GM23338 (cell line): ENCODE results near the gene BMAL1. TPM values are rescaled to one million over a fixed set of nuclear protein-coding genes. Genes with fewer than 3 reads are reported as not detected.

Experiments used
- ATAC-seq: fragments of 200-7000 bp; cut with Tn5 transposase; 3 replicates; pipeline ENCODE4 v1.9.1; 2020
- DNase-seq: peaks from one replicate; pipeline ENCODE4 v3.0.0-alpha.2; 2015; ENCODE audit warnings: low spot score
- H2AFZ ChIP-seq: fragments of 200-600 bp; sonication (generic); 2 replicates; pipeline ENCODE4 v1.8.0; 2016; ENCODE audit warnings: antibody characterized with exemption, mild to moderate bottlenecking, moderate library complexity
- H3F3A ChIP-seq: fragments of 200-600 bp; sonication (generic); replicated peaks from 2 replicates; pipeline ENCODE4 v1.8.0; 2017; ENCODE audit warnings: antibody characterized with exemption, mixed run types, low read depth
- H3K27ac ChIP-seq: fragments of 200-600 bp; sonication (generic); 2 replicates; pipeline ENCODE4 v1.6.1; 2016; ENCODE audit warnings: low read depth
- H3K27me3 ChIP-seq: fragments of 200-600 bp; sonication (generic); 2 replicates; pipeline ENCODE4 v1.8.0; 2016; ENCODE audit warnings: mild to moderate bottlenecking, mixed run types, moderate library complexity; ENCODE audit not compliant: insufficient read depth
- H3K36me3 ChIP-seq: fragments of 200-600 bp; sonication (generic); 2 replicates; pipeline ENCODE4 v1.8.0; 2016; ENCODE audit warnings: mild to moderate bottlenecking; ENCODE audit not compliant: insufficient read depth
- H3K4me1 ChIP-seq: fragments of 200-600 bp; sonication (generic); 2 replicates; pipeline ENCODE4 v1.8.0; 2016; ENCODE audit warnings: mild to moderate bottlenecking, moderate library complexity; ENCODE audit not compliant: insufficient read depth
- H3K4me2 ChIP-seq: fragments of 200-600 bp; sonication (generic); 2 replicates; pipeline ENCODE4 v1.7.1; 2017; ENCODE audit warnings: mixed run types
- H3K4me3 ChIP-seq: fragments of 200-600 bp; sonication (generic); 2 replicates; pipeline ENCODE4 v1.6.1; 2016; ENCODE audit warnings: mixed run types
- H3K79me2 ChIP-seq: fragments of 200-600 bp; sonication (generic); replicated peaks from 2 replicates; pipeline ENCODE4 v1.8.0; 2017; ENCODE audit warnings: mild to moderate bottlenecking; ENCODE audit not compliant: insufficient read depth
- H3K9me2 ChIP-seq: fragments of 200-600 bp; sonication (generic); 2 replicates; pipeline ENCODE4 v1.8.0; 2017; ENCODE audit not compliant: insufficient read depth
- H4K20me1 ChIP-seq: fragments of 200-600 bp; sonication (generic); replicated peaks from 2 replicates; pipeline ENCODE4 v1.8.0; 2017; ENCODE audit warnings: mild to moderate bottlenecking; ENCODE audit not compliant: insufficient read depth
- H3K27ac Mint-ChIP-seq: 2 replicates; pipeline ENCODE4 v1.8.0; 2020; ENCODE audit warnings: inconsistent platforms, mild to moderate bottlenecking, moderate library complexity, mixed read lengths
- H3K27me3 Mint-ChIP-seq: 3 replicates; pipeline ENCODE4 v1.8.0; 2022; ENCODE audit warnings: low read depth, mild to moderate bottlenecking, moderate library complexity, mixed read lengths, inconsistent platforms; ENCODE audit not compliant: insufficient read depth, poor library complexity
- H3K36me3 Mint-ChIP-seq: 3 replicates; pipeline ENCODE4 v1.8.0; 2021; ENCODE audit warnings: low read depth, mild to moderate bottlenecking, inconsistent platforms, moderate library complexity, mixed read lengths
- H3K4me1 Mint-ChIP-seq: 3 replicates; pipeline ENCODE4 v1.8.0; 2020; ENCODE audit warnings: mild to moderate bottlenecking, inconsistent platforms, mixed read lengths
- H3K4me3 Mint-ChIP-seq: 3 replicates; pipeline ENCODE4 v1.8.0; 2021; ENCODE audit warnings: moderate library complexity, mild to moderate bottlenecking, inconsistent platforms, mixed read lengths
- H3K9me3 Mint-ChIP-seq: 3 replicates; pipeline ENCODE4 v1.8.0; 2020; ENCODE audit warnings: moderate library complexity, mild to moderate bottlenecking, inconsistent platforms, mixed read lengths
- CTCF ChIP-seq, 2 experiments: fragments of 200-600 bp in 1 of 2; sonication (generic) in 1 of 2; conservative IDR thresholded peaks; 2 replicates each; pipeline versions ENCODE4 v1.5.1 to v1.6.1; 2016 to 2017; ENCODE audit warnings: antibody characterized with exemption in 2 of 2, low read depth in 2 of 2, mild to moderate bottlenecking in 2 of 2, moderate library complexity in 1 of 2
- ETS1 ChIP-seq: IDR thresholded peaks from 2 replicates; pipeline ENCODE4 v1.6.1; 2016; ENCODE audit warnings: antibody characterized with exemption
- EZH2 ChIP-seq: fragments of 200-600 bp; sonication (generic); IDR thresholded peaks from one replicate; pipeline ENCODE4 v1.8.0; 2017; ENCODE audit warnings: antibody characterized with exemption, mild to moderate bottlenecking, low read depth; ENCODE audit not compliant: unreplicated experiment
- EZH2phosphoT487 ChIP-seq: fragments of 200-600 bp; sonication (generic); IDR thresholded peaks from one replicate; pipeline ENCODE4 v1.8.1; 2018; ENCODE audit warnings: antibody characterized with exemption; ENCODE audit not compliant: unreplicated experiment
- NANOG ChIP-seq: IDR thresholded peaks from 2 replicates; pipeline ENCODE4 v1.6.1; 2016; ENCODE audit warnings: antibody characterized with exemption, borderline replicate concordance
- ZNF331 ChIP-seq: fragments of 250-450 bp; sonication (Bioruptor Pico); IDR thresholded peaks from 2 replicates; pipeline ENCODE4 v1.5.0; 2020; ENCODE audit warnings: low read depth, mild to moderate bottlenecking, moderate library complexity
- polyA plus RNA-seq: library from polyadenylated mRNA; unstranded; fragments of >200 nt; fragmentation: Nextera tagmentation; extraction: Ambion mirVana; gene quantifications from 2 replicates; pipeline ENCODE4 v1.2.1, GENCODE V29; 2016
- total RNA-seq: library from RNA; depleted of rRNA; stranded (reverse); fragments of >200 nt; shearing (Covaris generic); gene quantifications from 2 replicates; pipeline ENCODE4 v1.2.3, GENCODE V29; 2014
- TF ChIP-seq, protein P1 (sequence below): fragments of 250-450 bp; sonication (Bioruptor Pico); IDR thresholded peaks from 2 replicates; pipeline ENCODE4 v1.5.0; 2020; ENCODE audit warnings: mild to moderate bottlenecking, moderate library complexity

BMAL1 gene
- total and polyA plus RNA-seq, 2 experiments from 2014 or later: 5.1 to 7.2 TPM

- H3K36me3 ChIP-seq: no peaks in the 10 kb centered on the region
- no peak overlapping the region for H3K4me2 ChIP-seq
- no peaks in the 10 kb centered on the region for H3K9me2 ChIP-seq
- H3K4me3 ChIP-seq: no peak overlapping the region
- no peaks in the 10 kb centered on the region for H3K79me2 ChIP-seq
- no peak for TF ChIP-seq ETS1
- Mint-ChIP-seq H3K4me1 (peaks cover 7% of the 10 kb centered on the region; the same call in 2 of the 3 replicates), H3K9me3 (no peaks in the 10 kb centered on the region), H3K4me3 (no peak overlapping the region), H3K36me3 (no peaks in the 10 kb centered on the region), H3K27ac (no peak overlapping the region), H3K27me3 (no peaks in the 10 kb centered on the region)
- no peak overlapping the region for H3K27ac ChIP-seq
- H2AFZ ChIP-seq: no peak overlapping the region
- DNase-seq (no peak), ATAC-seq (no peak)
- no peaks in the 10 kb centered on the region for H3F3A ChIP-seq
- H3K27me3 ChIP-seq: no peaks in the 10 kb centered on the region
- no peaks in the 10 kb centered on the region for H3K4me1 ChIP-seq
- H4K20me1 ChIP-seq: no peaks in the 10 kb centered on the region
Observed at GRCh38 chr11:13382751-13383150, 105.2 kb downstream of the BMAL1 start.

DNA sequence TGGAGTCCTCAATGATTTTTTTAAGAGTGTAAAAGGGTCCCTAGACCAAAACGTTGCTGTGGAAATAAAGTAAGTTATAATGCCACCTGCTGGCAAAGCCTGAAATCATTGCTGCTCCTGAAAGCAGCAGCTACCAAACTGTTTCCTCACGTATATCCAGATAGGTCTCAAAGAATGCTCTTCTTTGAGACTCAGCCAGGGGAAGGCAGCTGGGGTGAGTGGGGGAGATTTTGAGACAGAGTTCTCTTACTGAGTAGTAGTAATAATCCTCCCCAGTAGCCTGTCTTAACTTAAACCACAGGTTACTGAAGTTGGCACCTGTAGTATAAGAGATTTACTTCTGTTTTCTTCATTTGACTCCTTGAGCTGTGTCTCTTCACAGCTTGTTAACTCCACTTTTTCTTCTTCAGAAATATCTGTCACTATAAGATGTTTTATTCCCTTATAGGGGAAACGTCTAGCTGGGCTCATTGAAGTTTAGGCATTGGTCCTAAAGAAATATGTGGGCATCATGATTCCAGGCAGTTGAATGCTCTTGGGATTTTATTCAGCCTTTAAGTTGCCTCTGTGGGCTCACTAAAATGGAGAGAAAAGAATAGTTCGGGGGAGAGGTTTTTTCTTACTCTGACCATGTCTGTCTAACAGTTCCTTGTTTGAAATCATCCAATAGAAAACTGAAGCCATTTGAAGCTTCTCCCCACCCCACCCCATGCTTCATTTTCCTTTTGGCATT is 107.5 kb downstream of the BMAL1 start:
- H3K9me2 ChIP-seq: no peaks in the 10 kb centered on the region
- no peaks in the 10 kb centered on the region for H3K27me3 ChIP-seq
- TF ChIP-seq EZH2 (no peak), CTCF (conservative IDR thresholded peaks at IDR 0.05; ENCODE audit: low read depth in 2 of 2) (peak; percentile 67 to 77)
- Mint-ChIP-seq H3K9me3 (no peaks in the 10 kb centered on the region), H3K4me3 (no peak overlapping the region), H3K27ac (no peak overlapping the region), H3K27me3 (no peaks in the 10 kb centered on the region), H3K4me1 (no peaks in the 10 kb centered on the region), H3K36me3 (no peaks in the 10 kb centered on the region)
- no peak overlapping the region for H3K4me2 ChIP-seq
- no peaks in the 10 kb centered on the region for H4K20me1 ChIP-seq
- H3F3A ChIP-seq: no peaks in the 10 kb centered on the region
- DNase-seq (peak; percentile 80), ATAC-seq (peak; percentile 77)
- H3K36me3 ChIP-seq: no peaks in the 10 kb centered on the region
- no peak overlapping the region for H3K27ac ChIP-seq
- H3K79me2 ChIP-seq: no peaks in the 10 kb centered on the region
- no peak overlapping the region for H3K4me3 ChIP-seq
- no peaks in the 10 kb centered on the region for H3K4me1 ChIP-seq
- no peak overlapping the region for H2AFZ ChIP-seq

DNA sequence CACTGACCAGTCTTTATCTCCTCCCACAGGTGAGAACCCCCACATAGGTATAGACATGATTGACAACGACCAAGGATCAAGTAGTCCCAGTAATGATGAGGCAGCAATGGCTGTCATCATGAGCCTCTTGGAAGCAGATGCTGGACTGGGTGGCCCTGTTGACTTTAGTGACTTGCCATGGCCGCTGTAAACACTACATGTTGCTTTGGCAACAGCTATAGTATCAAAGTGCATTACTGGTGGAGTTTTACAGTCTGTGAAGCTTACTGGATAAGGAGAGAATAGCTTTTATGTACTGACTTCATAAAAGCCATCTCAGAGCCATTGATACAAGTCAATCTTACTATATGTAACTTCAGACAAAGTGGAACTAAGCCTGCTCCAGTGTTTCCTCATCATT is 109.0 kb downstream of the BMAL1 start:
- no peak overlapping the region for H2AFZ ChIP-seq
- Mint-ChIP-seq H3K27me3 (no peaks in the 10 kb centered on the region), H3K9me3 (no peaks in the 10 kb centered on the region), H3K4me1 (no peaks in the 10 kb centered on the region), H3K36me3 (no peaks in the 10 kb centered on the region), H3K27ac (no peak overlapping the region), H3K4me3 (no peak overlapping the region)
- no peaks in the 10 kb centered on the region for H3K9me2 ChIP-seq
- ATAC-seq: no peak
- no peak overlapping the region for H3K4me3 ChIP-seq
- no peak overlapping the region for H3K27ac ChIP-seq
- H3K27me3 ChIP-seq: no peaks in the 10 kb centered on the region
- H3F3A ChIP-seq: no peaks in the 10 kb centered on the region
- no peak for DNase-seq
- H3K36me3 ChIP-seq: no peaks in the 10 kb centered on the region
- no peaks in the 10 kb centered on the region for H3K79me2 ChIP-seq
- H3K4me2 ChIP-seq: no peak overlapping the region
- H3K4me1 ChIP-seq: no peaks in the 10 kb centered on the region
- no peaks in the 10 kb centered on the region for H4K20me1 ChIP-seq
- TF ChIP-seq ZNF331: no peak
- no peak for TF ChIP-seq EZH2phosphoT487
- TF ChIP-seq, protein P1, sequence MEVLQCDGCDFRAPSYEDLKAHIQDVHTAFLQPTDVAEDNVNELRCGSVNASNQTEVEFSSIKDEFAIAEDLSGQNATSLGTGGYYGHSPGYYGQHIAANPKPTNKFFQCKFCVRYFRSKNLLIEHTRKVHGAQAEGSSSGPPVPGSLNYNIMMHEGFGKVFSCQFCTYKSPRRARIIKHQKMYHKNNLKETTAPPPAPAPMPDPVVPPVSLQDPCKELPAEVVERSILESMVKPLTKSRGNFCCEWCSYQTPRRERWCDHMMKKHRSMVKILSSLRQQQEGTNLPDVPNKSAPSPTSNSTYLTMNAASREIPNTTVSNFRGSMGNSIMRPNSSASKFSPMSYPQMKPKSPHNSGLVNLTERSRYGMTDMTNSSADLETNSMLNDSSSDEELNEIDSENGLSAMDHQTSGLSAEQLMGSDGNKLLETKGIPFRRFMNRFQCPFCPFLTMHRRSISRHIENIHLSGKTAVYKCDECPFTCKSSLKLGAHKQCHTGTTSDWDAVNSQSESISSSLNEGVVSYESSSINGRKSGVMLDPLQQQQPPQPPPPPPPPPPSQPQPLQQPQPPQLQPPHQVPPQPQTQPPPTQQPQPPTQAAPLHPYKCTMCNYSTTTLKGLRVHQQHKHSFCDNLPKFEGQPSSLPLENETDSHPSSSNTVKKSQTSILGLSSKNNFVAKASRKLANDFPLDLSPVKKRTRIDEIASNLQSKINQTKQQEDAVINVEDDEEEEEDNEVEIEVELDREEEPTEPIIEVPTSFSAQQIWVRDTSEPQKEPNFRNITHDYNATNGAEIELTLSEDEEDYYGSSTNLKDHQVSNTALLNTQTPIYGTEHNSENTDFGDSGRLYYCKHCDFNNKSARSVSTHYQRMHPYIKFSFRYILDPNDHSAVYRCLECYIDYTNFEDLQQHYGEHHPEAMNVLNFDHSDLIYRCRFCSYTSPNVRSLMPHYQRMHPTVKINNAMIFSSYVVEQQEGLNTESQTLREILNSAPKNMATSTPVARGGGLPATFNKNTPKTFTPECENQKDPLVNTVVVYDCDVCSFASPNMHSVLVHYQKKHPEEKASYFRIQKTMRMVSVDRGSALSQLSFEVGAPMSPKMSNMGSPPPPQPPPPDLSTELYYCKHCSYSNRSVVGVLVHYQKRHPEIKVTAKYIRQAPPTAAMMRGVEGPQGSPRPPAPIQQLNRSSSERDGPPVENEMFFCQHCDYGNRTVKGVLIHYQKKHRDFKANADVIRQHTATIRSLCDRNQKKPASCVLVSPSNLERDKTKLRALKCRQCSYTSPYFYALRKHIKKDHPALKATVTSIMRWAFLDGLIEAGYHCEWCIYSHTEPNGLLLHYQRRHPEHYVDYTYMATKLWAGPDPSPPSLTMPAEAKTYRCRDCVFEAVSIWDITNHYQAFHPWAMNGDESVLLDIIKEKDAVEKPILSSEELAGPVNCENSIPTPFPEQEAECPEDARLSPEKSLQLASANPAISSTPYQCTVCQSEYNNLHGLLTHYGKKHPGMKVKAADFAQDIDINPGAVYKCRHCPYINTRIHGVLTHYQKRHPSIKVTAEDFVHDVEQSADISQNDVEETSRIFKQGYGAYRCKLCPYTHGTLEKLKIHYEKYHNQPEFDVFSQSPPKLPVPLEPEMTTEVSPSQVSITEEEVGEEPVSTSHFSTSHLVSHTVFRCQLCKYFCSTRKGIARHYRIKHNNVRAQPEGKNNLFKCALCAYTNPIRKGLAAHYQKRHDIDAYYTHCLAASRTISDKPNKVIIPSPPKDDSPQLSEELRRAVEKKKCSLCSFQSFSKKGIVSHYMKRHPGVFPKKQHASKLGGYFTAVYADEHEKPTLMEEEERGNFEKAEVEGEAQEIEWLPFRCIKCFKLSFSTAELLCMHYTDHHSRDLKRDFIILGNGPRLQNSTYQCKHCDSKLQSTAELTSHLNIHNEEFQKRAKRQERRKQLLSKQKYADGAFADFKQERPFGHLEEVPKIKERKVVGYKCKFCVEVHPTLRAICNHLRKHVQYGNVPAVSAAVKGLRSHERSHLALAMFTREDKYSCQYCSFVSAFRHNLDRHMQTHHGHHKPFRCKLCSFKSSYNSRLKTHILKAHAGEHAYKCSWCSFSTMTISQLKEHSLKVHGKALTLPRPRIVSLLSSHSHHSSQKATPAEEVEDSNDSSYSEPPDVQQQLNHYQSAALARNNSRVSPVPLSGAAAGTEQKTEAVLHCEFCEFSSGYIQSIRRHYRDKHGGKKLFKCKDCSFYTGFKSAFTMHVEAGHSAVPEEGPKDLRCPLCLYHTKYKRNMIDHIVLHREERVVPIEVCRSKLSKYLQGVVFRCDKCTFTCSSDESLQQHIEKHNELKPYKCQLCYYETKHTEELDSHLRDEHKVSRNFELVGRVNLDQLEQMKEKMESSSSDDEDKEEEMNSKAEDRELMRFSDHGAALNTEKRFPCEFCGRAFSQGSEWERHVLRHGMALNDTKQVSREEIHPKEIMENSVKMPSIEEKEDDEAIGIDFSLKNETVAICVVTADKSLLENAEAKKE (CRISPR knock-in tag): no peak
- TF ChIP-seq EZH2: no peak
- no peak for TF ChIP-seq NANOG
